Lower leg skin (tissue), 4 donors: ENCODE data around the gene PHLPP1. TPM values are rescaled to one million over a fixed set of nuclear protein-coding genes. Genes with fewer than 3 reads are reported as not detected.
"Not testable (repeated sequence)": the region's sequence is repeated elsewhere in the genome, so short reads cannot be mapped to it uniquely, and the experiment has no call there.

Experiments used
- DNase-seq, 2 donors: peaks; one replicate each; pipeline ENCODE4 v3.0.0-alpha.2; 2019; ENCODE audit warnings: low spot score in 2 of 2
- H3K4me3 ChIP-seq: fragments of 200-600 bp; sonication (generic); 2 replicates; pipeline ENCODE4 v1.5.1; 2017; ENCODE audit warnings: mild to moderate bottlenecking, low read depth; ENCODE audit not compliant: poor library complexity, severe bottlenecking
- CTCF ChIP-seq, 3 donors: fragments of 450-650 bp; IDR thresholded peaks; one replicate each; pipeline ENCODE4 v1.5.1; 2016; ENCODE audit warnings: antibody characterized with exemption in 3 of 3, mild to moderate bottlenecking in 3 of 3, moderate library complexity in 2 of 3
- POLR2A ChIP-seq, 2 donors: fragments of 450-650 bp; IDR thresholded peaks; one replicate each; pipeline ENCODE4 v1.6.1; 2016 to 2017; ENCODE audit warnings: antibody characterized with exemption in 2 of 2, mild to moderate bottlenecking in 1 of 2, moderate library complexity in 1 of 2
- WGBS, 2 donors: methylation state at CpG; one replicate each; pipeline ENCODE4 v1.1.5; 2018; 5-methylcytosine and 5-hydroxymethylcytosine counted together
- intact Hi-C: fragments of 100-400 bp; cut with DNase I; formaldehyde crosslinking; loops from one replicate; pipeline ENCODE4 v1.15.0; 2023; ENCODE audit warnings: low total_unique reads
- total RNA-seq, 4 donors: library from RNA; depleted of rRNA; stranded (reverse); fragments of >200 nt; gene quantifications; one replicate each; pipeline ENCODE4 v1.1.0, GENCODE V29; 2016

The PHLPP1 gene
- total RNA-seq, 4 donors from 2014 or later: 27.3 to 38.5 (median 33.1) TPM

DNA sequence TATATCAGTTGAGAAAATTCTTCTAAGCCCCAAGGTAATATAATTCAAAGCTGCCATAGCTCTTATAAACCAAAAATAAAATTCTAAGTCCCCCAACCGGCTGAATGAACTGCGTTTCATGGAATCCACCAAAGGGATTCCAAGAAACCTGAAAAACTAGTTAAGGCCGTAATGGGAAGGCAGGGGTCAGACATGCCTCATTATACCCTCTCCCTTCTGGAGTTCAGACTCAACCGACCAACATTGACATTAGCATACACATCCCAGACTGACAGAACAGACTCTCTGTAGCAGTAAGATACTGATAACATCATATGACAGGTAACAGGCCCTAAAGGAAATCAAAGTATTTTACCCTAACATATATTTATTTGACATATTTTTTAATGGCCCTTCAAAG is 31.4 kb upstream of the PHLPP1 start:
- intact Hi-C loops: no loop called here
- TF ChIP-seq CTCF (IDR thresholded peaks at IDR 0.05): no peak
- TF ChIP-seq POLR2A (IDR thresholded peaks at IDR 0.05): no peak
- DNase-seq: no peak
- no peak overlapping the region for H3K4me3 ChIP-seq
- WGBS, 2 donors: 70 to 73% methylated on average over 4 of the region's 4 CpGs

DNA sequence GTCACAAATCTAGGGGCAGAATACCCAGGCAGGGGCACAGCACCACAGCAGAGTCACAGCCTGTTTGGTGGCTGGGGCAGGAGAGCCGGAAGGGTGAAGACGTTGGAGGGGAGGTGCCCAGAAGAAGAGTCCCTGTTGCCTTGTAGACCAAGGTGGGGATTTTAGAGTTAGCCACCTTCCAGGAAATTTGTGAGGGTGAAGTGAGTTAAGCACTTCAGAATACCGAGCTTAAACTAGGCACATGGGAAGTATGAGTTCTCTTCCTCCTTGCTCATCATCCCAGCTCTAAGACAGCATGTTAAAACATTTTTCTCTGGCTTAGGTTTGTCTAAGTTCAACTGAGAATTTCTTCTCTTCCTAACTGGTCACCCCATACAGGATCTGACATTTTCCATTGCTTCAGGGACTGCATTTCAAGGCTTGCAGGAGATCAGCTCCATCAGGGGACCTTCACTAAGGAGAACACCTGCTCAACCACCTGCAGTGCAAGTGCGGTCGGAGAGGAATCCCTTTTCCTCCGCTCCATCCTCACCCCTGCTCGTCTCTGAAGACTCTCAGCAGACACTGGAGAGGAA is 26.5 kb upstream of the PHLPP1 start:
- 93 to 97% methylated on average over 7 of the region's 7 CpGs for WGBS, 2 donors
- DNase-seq: no peak
- TF ChIP-seq POLR2A (IDR thresholded peaks at IDR 0.05) (no peak), CTCF (IDR thresholded peaks at IDR 0.05) (no peak)
- no peak overlapping the region for H3K4me3 ChIP-seq
- intact Hi-C loops: no loop called here

DNA sequence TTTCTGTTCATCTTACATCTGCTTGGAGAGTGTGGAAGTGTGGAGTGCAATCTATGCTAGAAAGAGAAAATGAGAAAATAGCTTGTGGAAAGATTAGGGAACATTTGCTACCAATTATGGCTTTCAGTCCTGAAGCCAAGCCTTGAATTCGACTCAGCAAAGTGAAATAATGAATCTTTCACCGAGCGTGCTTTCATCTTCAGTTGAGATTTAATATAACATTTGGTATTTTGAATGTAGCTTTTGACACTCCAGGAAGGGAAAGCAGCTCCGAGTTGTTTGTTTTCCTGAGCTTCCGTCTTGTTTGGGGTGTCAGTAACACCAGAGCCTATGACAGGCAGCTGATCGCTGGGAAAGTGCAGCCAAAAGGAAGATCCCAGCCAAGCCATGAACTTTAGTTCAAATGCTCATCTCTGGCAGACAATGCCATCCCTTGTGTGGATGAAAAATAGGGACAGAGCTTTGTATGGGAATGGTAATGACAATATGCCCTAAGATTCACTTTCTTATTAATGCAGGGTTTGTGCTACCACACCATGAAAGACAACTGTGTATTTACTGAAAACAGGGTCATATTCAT is 25.0 kb upstream of the PHLPP1 start:
- TF ChIP-seq POLR2A (IDR thresholded peaks at IDR 0.05) (no peak), CTCF (IDR thresholded peaks at IDR 0.05) (no peak)
- WGBS, 2 donors: 41 to 43% methylated on average over 6 of the region's 6 CpGs
- intact Hi-C loops: no loop called here
- peak in 1 of 2 donors; percentile 36 for DNase-seq
- no peak overlapping the region for H3K4me3 ChIP-seq

DNA sequence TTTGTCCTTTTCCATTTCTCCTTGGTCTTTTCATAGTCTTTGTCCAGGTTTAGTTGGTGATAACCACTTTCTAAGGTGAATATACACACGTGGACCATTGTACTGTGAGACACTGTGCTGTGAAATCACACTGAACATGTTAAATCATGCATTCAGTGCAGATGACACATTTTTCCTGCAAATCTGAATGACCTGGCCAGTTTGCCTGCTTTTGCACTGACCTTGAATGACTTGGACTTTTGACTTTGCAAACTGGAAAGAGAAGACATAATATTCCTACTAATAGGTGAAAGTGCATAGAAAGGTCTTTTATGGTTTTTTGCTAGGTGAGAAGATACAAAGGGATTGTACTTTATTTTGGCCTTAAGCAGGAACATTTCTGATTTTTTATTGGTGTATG is 21.7 kb upstream of the PHLPP1 start:
- no peak for DNase-seq
- intact Hi-C loops: no loop called here
- no peak for TF ChIP-seq CTCF (IDR thresholded peaks at IDR 0.05)
- TF ChIP-seq POLR2A (IDR thresholded peaks at IDR 0.05): no peak
- WGBS, 2 donors: 51 to 57% methylated on average over 1 of the region's 1 CpG
- no peak overlapping the region for H3K4me3 ChIP-seq

GRCh38 chr18:62697636-62698035 is 17.7 kb upstream of the PHLPP1 start:
- intact Hi-C loops: no loop called here
- TF ChIP-seq CTCF (IDR thresholded peaks at IDR 0.05): no peak
- H3K4me3 ChIP-seq: no peak overlapping the region
- no peak for DNase-seq

DNA sequence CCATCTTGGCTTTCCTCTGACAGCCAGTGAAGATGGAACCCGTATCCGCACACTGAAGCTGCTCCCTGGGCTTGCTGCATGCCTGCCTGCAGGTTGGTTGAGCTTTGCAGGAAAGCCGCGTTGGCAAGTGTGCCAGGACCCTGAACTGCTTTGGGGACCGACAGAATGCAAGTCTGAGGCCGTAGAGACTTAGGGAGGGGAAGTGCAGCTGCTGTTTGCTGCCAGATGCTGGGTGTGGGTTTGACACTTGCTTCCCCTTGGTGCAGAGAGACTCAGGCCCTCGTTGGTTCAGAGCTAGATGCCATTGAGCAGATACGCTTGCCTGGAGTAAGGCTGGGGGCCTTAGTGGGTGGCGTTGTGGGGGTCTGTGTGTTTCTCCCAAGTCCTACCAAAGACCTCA is 13.1 kb upstream of the PHLPP1 start:
- no peak for DNase-seq
- 60 to 65% methylated on average over 9 of the region's 9 CpGs for WGBS, 2 donors
- H3K4me3 ChIP-seq: no peak overlapping the region
- TF ChIP-seq CTCF (IDR thresholded peaks at IDR 0.05): no peak
- no peak for TF ChIP-seq POLR2A (IDR thresholded peaks at IDR 0.05)
- intact Hi-C loops: loop anchor here (10.0 kb wide), 1 partner anchor 257 kb away; no protein-coding TSS in a partner anchor

DNA sequence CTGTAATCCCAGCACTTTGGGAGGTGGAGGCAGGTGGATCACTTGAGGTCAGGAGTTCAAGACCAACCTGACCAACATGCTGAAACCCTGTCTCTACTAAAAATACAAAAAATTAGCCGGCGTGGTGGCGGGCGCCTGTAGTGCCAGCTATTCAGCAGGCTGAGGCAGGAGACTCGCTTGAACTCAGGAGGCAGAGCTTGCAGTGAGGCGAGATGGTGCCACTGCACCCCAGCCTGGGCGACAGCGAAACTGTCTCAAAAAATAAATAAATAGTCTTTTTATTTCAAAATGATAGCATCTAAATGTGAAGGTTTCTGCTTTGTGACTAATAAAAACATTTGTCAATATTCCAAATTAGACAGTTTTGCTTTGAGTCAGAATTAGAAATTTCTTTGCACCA is 8.5 kb upstream of the PHLPP1 start:
- intact Hi-C loops: loop anchor here (10.0 kb wide), 1 partner anchor 262 kb away; no protein-coding TSS in a partner anchor
- 94 to 95% methylated on average over 8 of the region's 8 CpGs for WGBS, 2 donors
- not testable (repeated sequence) for H3K4me3 ChIP-seq, DNase-seq

- H3K4me3 ChIP-seq, DNase-seq: not testable (repeated sequence)
- intact Hi-C loops: loop anchor here (10.0 kb wide), 3 partner anchors 105 to 265 kb away; no protein-coding TSS in a partner anchor
- 91 to 93% methylated on average over 11 of the region's 11 CpGs for WGBS, 2 donors
These were observed 5.4 kb upstream of the PHLPP1 start for GRCh38 chr18:62709908-62710307.
